HCT116 (cell line): ENCODE measurements around the gene COPG1. TPM values are rescaled to one million over a fixed set of nuclear protein-coding genes. Genes with fewer than 3 reads are reported as not detected.
A peak's percentile ranks its signal among the peaks of the same experiment; 100 is the strongest.

ENCODE experiments used
- ATAC-seq: fragments of 200-7000 bp; cut with Tn5 transposase; 2 replicates; pipeline ENCODE4 v1.9.1; 2020; ENCODE audit warnings: mild to moderate bottlenecking, moderate library complexity
- BruUV-seq: library from RNA; stranded (reverse); fragments of 400-500 nt; replicated peaks from 2 replicates; lab custom pipeline; 2021; lab: Mats Ljungman, UMichigan
- CTCF ChIA-PET: fragments of 300-600 bp; sonication (Branson Sonifier 250); formaldehyde crosslinking; loops from one replicate; lab custom pipeline; 2021; ENCODE audit warnings: antibody characterized with exemption; lab: Charles Lee
- POLR2A ChIA-PET: fragments of 300-600, 350-600 bp; sonication (Branson Sonifier 250); formaldehyde crosslinking; loops from one replicate; lab custom pipeline; 2021; ENCODE audit warnings: antibody characterized with exemption; lab: Charles Lee
- RAD21 ChIA-PET, 2 experiments: fragments of 300-600 bp; sonication (Branson Sonifier 250); formaldehyde crosslinking; loops; one replicate each; lab custom pipeline; 2023; ENCODE audit warnings: low total read pairs in 2 of 2; ENCODE audit not compliant: uncharacterized antibody in 2 of 2, unreplicated experiment in 2 of 2, low non-redundant PET in 1 of 2; lab: Charles Lee
- DNase-seq: peaks from one replicate; pipeline ENCODE4 v3.0.0-alpha.2; 2010; ENCODE audit warnings: low read depth, low spot score
- H2AFZ ChIP-seq: fragments of 200-600 bp; shearing (Covaris generic), sonication (generic); 2 replicates; pipeline ENCODE4 v1.6.1; 2017; ENCODE audit warnings: low read depth, mixed run types, mixed read lengths, antibody characterized with exemption, low read length; ENCODE audit not compliant: poor library complexity, severe bottlenecking
- H3K27ac ChIP-seq: 2 replicates; pipeline ENCODE4 v1.5.1; 2012; ENCODE audit warnings: low read depth, low read length
- H3K27me3 ChIP-seq: fragments of 200-600 bp; sonication (generic); 2 replicates; pipeline ENCODE4 v1.6.1; 2016; ENCODE audit warnings: mixed run types, low read length, mixed read lengths; ENCODE audit not compliant: insufficient read depth
- H3K36me3 ChIP-seq, 2 experiments: fragments of 200-500 bp in 1 of 2; fragments of 200-600 bp in 1 of 2; sonication (Bioruptor generic) in 1 of 2; sonication (generic) in 1 of 2; 2 replicates each; pipeline versions ENCODE4 v1.5.1 to v1.6.1; 2014 to 2016; ENCODE audit warnings: low read length in 2 of 2, inconsistent platforms in 1 of 2, mixed read lengths in 1 of 2, mixed run types in 1 of 2; ENCODE audit not compliant: insufficient read depth in 2 of 2, control insufficient read depth in 1 of 2
- H3K4me1 ChIP-seq, 2 experiments: fragments of 200-600 bp in 1 of 2; sonication (generic) in 1 of 2; 2 replicates each; pipeline versions ENCODE4 v1.5.1 to v1.6.1; 2012 to 2017; ENCODE audit warnings: low read length in 2 of 2, inconsistent platforms in 1 of 2, mild to moderate bottlenecking in 1 of 2, mixed read lengths in 1 of 2, mixed run types in 1 of 2, moderate library complexity in 1 of 2; ENCODE audit not compliant: insufficient read depth in 2 of 2, control insufficient read depth in 1 of 2
- H3K4me2 ChIP-seq: fragments of 200-600 bp; sonication (generic); 2 replicates; pipeline ENCODE4 v1.6.1; 2017; ENCODE audit warnings: mixed run types, low read length, mixed read lengths
- H3K4me3 ChIP-seq, 2 experiments: fragments of 200-600 bp in 1 of 2; sonication (generic) in 1 of 2; replicated peaks in 1 of 2; 2 replicates each; pipeline ENCODE4 v1.5.1; 2011 to 2016; ENCODE audit warnings: low read length in 2 of 2, control low read depth in 1 of 2, low read depth in 1 of 2, mild to moderate bottlenecking in 1 of 2, mixed read lengths in 1 of 2, mixed run types in 1 of 2
- H3K79me2 ChIP-seq: fragments of 200-600 bp; sonication (generic); 2 replicates; pipeline ENCODE4 v1.6.1; 2017; ENCODE audit warnings: mild to moderate bottlenecking, mixed run types, low read length, moderate library complexity, mixed read lengths; ENCODE audit not compliant: insufficient read depth
- H3K9ac ChIP-seq: fragments of 200-600 bp; sonication (generic); 2 replicates; pipeline ENCODE4 v1.6.1; 2016; ENCODE audit warnings: low read length, mixed read lengths
- H3K9me2 ChIP-seq: fragments of 200-600 bp; sonication (generic), shearing (Covaris generic); 2 replicates; pipeline ENCODE4 v1.6.1; 2017; ENCODE audit warnings: mixed run types, mild to moderate bottlenecking, moderate library complexity; ENCODE audit not compliant: insufficient read depth
- H3K9me3 ChIP-seq, 2 experiments: fragments of 200-500 bp in 1 of 2; fragments of 200-600 bp in 1 of 2; sonication (Bioruptor generic) in 1 of 2; sonication (generic) in 1 of 2; 2 replicates each; pipeline ENCODE4 v1.6.1; 2014 to 2017; ENCODE audit warnings: low read length in 2 of 2, mixed read lengths in 2 of 2, inconsistent platforms in 1 of 2, low read depth in 1 of 2, mild to moderate bottlenecking in 1 of 2, mixed run types in 1 of 2, moderate library complexity in 1 of 2; ENCODE audit not compliant: control insufficient read depth in 1 of 2, insufficient read depth in 1 of 2
- H4K20me1 ChIP-seq: fragments of 200-600 bp; sonication (generic), shearing (Covaris generic); 2 replicates; pipeline ENCODE4 v1.6.1; 2017; ENCODE audit warnings: mixed run types, mild to moderate bottlenecking, moderate library complexity; ENCODE audit not compliant: insufficient read depth
- ATF3 ChIP-seq: IDR thresholded peaks from 2 replicates; pipeline ENCODE4 v1.6.1; 2012
- CBX3 ChIP-seq: IDR thresholded peaks from 2 replicates; pipeline ENCODE4 v1.6.1; 2012; ENCODE audit warnings: low read depth
- CEBPB ChIP-seq: IDR thresholded peaks from 2 replicates; pipeline ENCODE4 v1.6.1; 2012; ENCODE audit warnings: low read depth
- FOSL1 ChIP-seq: IDR thresholded peaks from 2 replicates; pipeline ENCODE4 v1.6.1; 2012; ENCODE audit warnings: low read depth
- JUND ChIP-seq: IDR thresholded peaks from 2 replicates; pipeline ENCODE4 v1.6.1; 2012
- POLR2A ChIP-seq: IDR thresholded peaks from 2 replicates; pipeline ENCODE4 v1.7.0; 2011; ENCODE audit warnings: borderline replicate concordance; ENCODE audit not compliant: insufficient read depth, insufficient read length; ENCODE audit errors: extremely low read depth
- POLR2AphosphoS5 ChIP-seq: IDR thresholded peaks from 2 replicates; pipeline ENCODE4 v1.6.1; 2011; ENCODE audit warnings: mild to moderate bottlenecking, low read depth, low read length, moderate library complexity
- RAD21 ChIP-seq: IDR thresholded peaks from 2 replicates; pipeline ENCODE4 v1.6.1; 2012; ENCODE audit warnings: low read depth, mild to moderate bottlenecking
- SRF ChIP-seq: IDR thresholded peaks from 2 replicates; pipeline ENCODE4 v1.6.1; 2012; ENCODE audit warnings: low read depth
- TCF7L2 ChIP-seq: IDR thresholded peaks from 2 replicates; pipeline ENCODE4 v1.7.0; 2011; ENCODE audit warnings: borderline replicate concordance, inconsistent platforms; ENCODE audit not compliant: insufficient read depth, insufficient read length; ENCODE audit errors: extremely low read depth
- ZBTB33 ChIP-seq: IDR thresholded peaks from 2 replicates; pipeline ENCODE4 v1.6.1; 2011; ENCODE audit warnings: mild to moderate bottlenecking, low read length, moderate library complexity; ENCODE audit not compliant: insufficient replicate concordance; ENCODE audit errors: extremely low read depth
- ZFX ChIP-seq: fragments of 450-650 bp; IDR thresholded peaks from 2 replicates; pipeline ENCODE4 v1.6.1; 2017
- intact Hi-C: fragments of 100-400 bp; cut with micrococcal nuclease; formaldehyde crosslinking; loops from 2 replicates; pipeline ENCODE4 v1.10.0; 2022
- total RNA-seq: library from RNA; stranded (reverse); gene quantifications from one replicate; pipeline ENCODE4 v1.2.1, GENCODE V29; 2021; ENCODE audit not compliant: unreplicated experiment
- TF ChIP-seq, protein P1 (sequence below): IDR thresholded peaks from 2 replicates; pipeline ENCODE4 v1.6.1; 2012

COPG1 gene
- total RNA-seq, 1 experiment from 2014 or later: 182 TPM

GRCh38 chr3:129226374-129226773 lies 23.0 kb upstream of the COPG1 start:
- CTCF ChIA-PET: interaction anchor here (2.7 kb wide), 1 partner anchor 19 kb away, joined by 13 read pairs; no protein-coding TSS in a partner anchor
- Histone ChIP-seq H3K9me2 (no peaks in the 10 kb centered on the region), H2AFZ (peak overlapping the region; percentile 75), H3K4me3 (peak overlapping the region in 1 of 2 experiments; percentile 7; a peak in 1 of 4 replicates), H4K20me1 (no peaks in the 10 kb centered on the region), H3K27me3 (no peaks in the 10 kb centered on the region), H3K9ac (peak overlapping the region; percentile 28), H3K27ac (peak overlapping the region; percentile 50), H3K4me1 (peaks cover 36 to 66% of the 10 kb centered on the region in 2 experiments), H3K79me2 (no peaks in the 10 kb centered on the region), H3K4me2 (peak overlapping the region; percentile 59), H3K9me3 (no peaks in the 10 kb centered on the region), H3K36me3 (no peaks in the 10 kb centered on the region)
- RAD21 ChIA-PET: no interaction called here
- POLR2A ChIA-PET: interaction anchor here (0.5 to 2.6 kb wide), 3 partner anchors 12 to 222 kb away, joined by 3 to 12 read pairs (median 6); no protein-coding TSS in a partner anchor
- ATAC-seq (peak; percentile 78), DNase-seq (peak; percentile 57)
- intact Hi-C loops: loop anchor here (5.0 kb wide), 1 partner anchor 44 kb away; the partner anchor contains the start of gene CNBP
- no peak for TF ChIP-seq TCF7L2
- TF ChIP-seq, protein P1, sequence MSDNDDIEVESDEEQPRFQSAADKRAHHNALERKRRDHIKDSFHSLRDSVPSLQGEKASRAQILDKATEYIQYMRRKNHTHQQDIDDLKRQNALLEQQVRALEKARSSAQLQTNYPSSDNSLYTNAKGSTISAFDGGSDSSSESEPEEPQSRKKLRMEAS: peak; percentile 63; the same call in 1 of the 2 replicates
- TF ChIP-seq POLR2A: no peak
- TF ChIP-seq RAD21: no peak
- TF ChIP-seq ZBTB33: no peak
- TF ChIP-seq JUND: peak; percentile 66
- TF ChIP-seq CBX3: no peak
- no peak for TF ChIP-seq CEBPB
- TF ChIP-seq SRF: peak; percentile 62; the same call in 1 of the 2 replicates
- TF ChIP-seq ATF3: no peak
- no peak for TF ChIP-seq ZFX
- no peak for TF ChIP-seq POLR2AphosphoS5
- peak; percentile 55; the same call in 1 of the 2 replicates for TF ChIP-seq FOSL1
- no TSS peak for BruUV-seq
